Measurements from ENCODE around the gene EPHA1.
"Not testable (repeated sequence)": the region's sequence is repeated elsewhere in the genome, so short reads cannot be mapped to it uniquely, and the experiment has no call there.

EPHA1 gene

GRCh38 chr7:143429770-143430698, 21.4 kb upstream of the EPHA1 start:
- no peak for DNase-seq (ENCODE audit: low spot score)

GRCh38 chr7:143426479-143427142, 18.0 kb upstream of the EPHA1 start:
- no peak for DNase-seq (ENCODE audit: low spot score)

DNA sequence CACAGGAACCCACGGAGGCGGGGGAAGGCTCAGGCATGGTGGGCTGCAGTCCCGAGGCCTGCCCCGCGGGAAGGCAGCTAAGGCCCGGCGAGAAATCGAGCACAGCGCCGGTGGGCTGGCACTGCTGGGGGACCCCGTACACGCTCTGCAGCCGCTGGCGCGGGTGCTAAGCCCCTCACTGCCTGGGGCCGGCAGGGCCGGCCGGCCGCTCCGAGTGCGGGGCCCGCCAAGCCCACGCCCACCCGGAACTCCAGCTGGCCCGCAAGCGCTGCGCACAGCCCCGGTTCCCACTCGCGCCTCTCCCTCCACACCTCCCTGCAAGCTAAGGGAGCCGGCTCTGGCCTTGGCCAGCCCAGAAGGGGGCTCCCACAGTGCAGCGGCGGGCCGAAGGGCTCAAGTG, 15.8 kb upstream of the EPHA1 start:
- not testable (repeated sequence) for DNase-seq (ENCODE audit: low spot score)

- no peak for DNase-seq (ENCODE audit: low spot score)
Observed at GRCh38 chr7:143422033-143422432, 13.4 kb upstream of the EPHA1 start.

DNA sequence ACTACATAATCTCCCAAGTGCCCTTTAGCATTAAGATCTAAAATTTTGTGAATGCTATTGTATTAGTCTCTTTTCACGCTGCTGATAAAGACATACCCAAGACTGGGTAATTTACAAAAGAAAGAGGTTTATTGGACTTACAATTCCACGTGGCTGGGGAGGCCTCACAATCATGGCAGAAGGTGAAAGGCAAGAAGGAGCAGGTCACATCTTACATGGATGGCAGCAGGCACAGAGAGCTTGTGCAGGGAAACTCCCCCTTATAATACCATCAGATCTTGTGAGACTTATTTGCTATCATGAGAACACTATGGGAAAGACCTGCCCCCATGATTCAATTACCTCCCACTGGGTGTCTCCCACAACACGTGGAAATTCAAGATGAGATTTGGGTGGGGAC, 12.0 kb upstream of the EPHA1 start:
- not testable (repeated sequence) for DNase-seq (ENCODE audit: low spot score)

- no peak for DNase-seq (ENCODE audit: low spot score)
Observed at GRCh38 chr7:143419880-143420279, 11.2 kb upstream of the EPHA1 start.

- no peak for DNase-seq (ENCODE audit: low spot score)
Observed at GRCh38 chr7:143418681-143419458, 10.2 kb upstream of the EPHA1 start.

GRCh38 chr7:143417734-143418383, 9.2 kb upstream of the EPHA1 start:
- DNase-seq (ENCODE audit: low spot score) = no peak

- DNase-seq (ENCODE audit: low spot score) = peak; percentile 69
Observed at GRCh38 chr7:143416565-143417149, 8.0 kb upstream of the EPHA1 start.

DNA sequence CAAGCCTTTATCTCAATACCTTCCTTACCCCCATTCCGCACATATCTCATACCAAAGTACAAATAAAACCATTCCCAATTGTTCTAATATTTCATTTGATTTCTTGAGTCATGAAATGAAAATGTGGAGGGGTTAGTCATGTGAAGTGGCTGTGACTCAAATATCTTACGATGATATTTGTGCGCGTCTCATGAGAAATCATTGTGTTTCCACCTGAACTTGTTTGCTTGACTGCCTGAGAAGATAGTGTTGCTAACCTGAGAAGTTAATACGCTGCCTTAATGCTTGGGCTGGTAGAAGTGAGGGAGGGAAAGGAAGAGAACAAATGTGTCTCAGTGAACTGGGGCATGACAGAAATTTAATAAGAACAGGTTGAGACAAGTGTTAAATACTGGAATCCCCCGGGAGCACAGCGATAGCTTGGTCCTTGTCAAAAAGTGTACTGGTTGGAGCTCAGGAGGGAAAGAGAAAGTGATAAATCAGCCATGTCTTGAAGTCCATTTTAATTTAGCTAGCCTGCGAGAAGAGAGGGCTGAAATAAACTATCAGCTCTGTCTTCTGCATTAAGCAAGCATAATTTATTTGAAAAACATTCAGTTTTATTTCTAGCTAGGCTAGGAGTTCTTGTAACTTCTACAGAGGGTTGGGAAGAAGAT, 7.2 kb upstream of the EPHA1 start:
- no peak for DNase-seq (ENCODE audit: low spot score)

DNA sequence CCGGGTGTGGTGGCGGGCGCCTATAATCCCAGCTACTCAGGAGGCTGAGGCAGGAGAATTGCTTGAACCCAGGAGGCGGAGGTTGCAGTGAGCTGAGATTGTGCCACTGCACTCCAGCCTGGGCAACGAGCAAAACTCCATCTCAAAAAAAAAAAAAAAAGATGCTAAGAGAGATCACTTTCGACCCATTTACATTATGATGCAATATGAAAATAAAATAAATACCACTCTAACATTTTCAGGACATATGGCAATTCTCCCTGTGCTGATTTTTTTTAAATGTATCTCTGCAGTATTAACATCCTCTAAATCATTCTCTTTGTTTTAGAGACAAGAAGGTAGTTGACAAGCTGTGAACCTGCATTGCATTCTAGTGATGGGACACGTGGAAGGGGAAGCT, 6.6 kb upstream of the EPHA1 start:
- DNase-seq (ENCODE audit: low spot score) = not testable (repeated sequence)

DNA sequence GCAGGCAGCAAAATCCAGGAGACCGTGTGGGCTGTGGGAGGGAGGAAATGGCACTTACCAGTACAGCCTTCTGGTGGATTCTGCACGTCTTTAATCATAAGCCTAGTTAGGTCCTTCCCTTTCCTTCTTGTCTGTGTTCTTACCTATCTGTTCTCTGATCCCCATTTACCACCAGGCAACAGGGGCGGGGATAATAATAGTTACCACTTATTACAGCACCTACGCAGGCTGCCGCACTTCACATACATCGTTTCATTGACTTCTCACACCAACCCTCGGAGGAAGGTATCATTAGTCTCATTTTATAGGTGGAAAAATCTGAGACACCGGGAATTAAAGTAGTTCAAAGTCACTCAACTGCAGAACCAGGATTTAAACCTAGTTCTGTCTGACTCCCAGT, 4.5 kb upstream of the EPHA1 start:
- no peak for DNase-seq (ENCODE audit: low spot score)

GRCh38 chr7:143411976-143412708, 3.5 kb upstream of the EPHA1 start:
- DNase-seq (ENCODE audit: low spot score) = no peak

DNA sequence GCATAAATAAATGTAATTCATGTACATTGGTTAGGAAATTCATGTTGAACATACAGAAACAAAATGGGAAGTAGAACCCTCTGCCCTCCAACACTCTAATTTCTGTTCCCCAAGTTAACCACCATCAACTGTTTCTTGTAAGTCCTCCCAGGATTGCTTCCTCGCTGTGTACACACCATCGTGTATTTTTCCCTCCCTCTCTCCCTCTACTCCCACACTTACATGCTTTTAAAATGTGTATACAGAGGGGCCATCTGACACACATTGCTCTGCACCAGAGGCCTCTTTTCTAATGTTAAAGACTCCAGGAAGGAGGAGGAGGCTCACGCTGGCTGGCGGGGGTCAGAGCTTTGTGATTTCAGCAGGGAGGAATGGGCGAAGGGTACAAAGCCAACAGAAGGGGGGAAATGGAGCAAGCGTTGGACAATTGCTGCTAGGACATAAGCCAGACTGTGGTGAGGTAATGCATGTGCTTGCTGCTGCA, 1.9 kb upstream of the EPHA1 start:
- no peak for DNase-seq (ENCODE audit: low spot score)

- DNase-seq (ENCODE audit: low spot score) = no peak
Observed at GRCh38 chr7:143408252-143408685, 387 bp downstream of the EPHA1 start.

DNA sequence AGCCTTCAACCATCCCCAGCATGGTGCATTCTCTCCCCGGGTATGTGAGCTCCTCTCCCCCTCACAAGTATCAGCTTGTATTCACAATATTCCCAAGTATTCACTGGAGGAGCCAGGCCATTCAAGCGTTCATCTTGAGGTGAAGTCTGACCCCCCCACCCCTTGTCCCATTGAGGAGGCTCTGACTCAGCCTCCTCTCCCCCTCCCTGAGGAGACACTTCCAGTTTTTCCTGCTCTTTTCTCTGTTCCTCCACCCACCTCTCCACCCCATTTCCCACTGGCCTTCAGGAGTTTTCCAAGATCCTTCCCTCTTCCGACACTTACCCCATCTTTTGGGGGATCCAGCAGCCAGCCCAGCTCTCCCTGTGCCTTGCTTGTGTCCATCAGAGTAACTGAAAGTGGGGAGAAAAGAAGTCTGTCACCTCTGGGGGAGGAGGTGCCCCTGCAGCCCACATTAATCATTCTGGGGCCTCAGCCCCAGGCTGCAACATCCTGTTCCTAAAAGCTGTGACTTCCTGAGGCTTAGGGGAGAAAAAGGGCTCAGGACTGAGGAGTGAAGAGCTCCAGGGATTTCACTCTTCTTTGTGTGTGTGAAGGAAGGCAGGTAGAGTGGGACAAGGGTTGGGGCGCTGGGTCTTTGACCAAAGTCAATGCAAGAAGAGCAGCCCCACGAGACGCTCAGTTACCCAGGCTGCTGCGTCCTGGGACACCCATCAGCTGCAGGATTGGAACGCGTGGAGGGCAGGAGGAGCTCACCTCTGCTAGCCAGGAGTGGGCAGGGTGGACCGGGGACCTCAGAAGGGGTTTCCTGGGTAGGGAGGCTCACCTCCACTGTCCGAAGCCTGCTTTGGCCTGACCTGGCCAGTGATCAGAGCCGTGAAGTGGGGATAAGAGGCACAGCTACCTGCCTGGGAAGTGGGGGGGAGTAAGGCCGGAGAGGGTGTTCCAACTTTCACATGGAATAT, 1.1 kb downstream of the EPHA1 start:
- DNase-seq (ENCODE audit: low spot score) = no peak

- DNase-seq (ENCODE audit: low spot score) = no peak
Observed at GRCh38 chr7:143406002-143406357, 2.7 kb downstream of the EPHA1 start.

- no peak for DNase-seq (ENCODE audit: low spot score)
Observed at GRCh38 chr7:143405173-143406001, 3.3 kb downstream of the EPHA1 start.

Data from hepatic stellate cell (primary cell).